GM23338 (cell line): ENCODE measurements around the gene GRN.

Experiments
- CTCF ChIP-seq, 2 experiments: fragments of 200-600 bp in 1 of 2; sonication (generic) in 1 of 2; conservative IDR thresholded peaks; 2 replicates each; pipeline versions ENCODE4 v1.5.1 to v1.6.1; 2016 to 2017; ENCODE audit warnings: antibody characterized with exemption in 2 of 2, low read depth in 2 of 2, mild to moderate bottlenecking in 2 of 2, moderate library complexity in 1 of 2
- EZH2 ChIP-seq: fragments of 200-600 bp; sonication (generic); IDR thresholded peaks from one replicate; pipeline ENCODE4 v1.8.0; 2017; ENCODE audit warnings: antibody characterized with exemption, mild to moderate bottlenecking, low read depth; ENCODE audit not compliant: unreplicated experiment
- POLR2AphosphoS5 ChIP-seq: IDR thresholded peaks from 2 replicates; pipeline ENCODE4 v1.6.1; 2016; ENCODE audit warnings: antibody characterized with exemption, low read depth

DNA sequence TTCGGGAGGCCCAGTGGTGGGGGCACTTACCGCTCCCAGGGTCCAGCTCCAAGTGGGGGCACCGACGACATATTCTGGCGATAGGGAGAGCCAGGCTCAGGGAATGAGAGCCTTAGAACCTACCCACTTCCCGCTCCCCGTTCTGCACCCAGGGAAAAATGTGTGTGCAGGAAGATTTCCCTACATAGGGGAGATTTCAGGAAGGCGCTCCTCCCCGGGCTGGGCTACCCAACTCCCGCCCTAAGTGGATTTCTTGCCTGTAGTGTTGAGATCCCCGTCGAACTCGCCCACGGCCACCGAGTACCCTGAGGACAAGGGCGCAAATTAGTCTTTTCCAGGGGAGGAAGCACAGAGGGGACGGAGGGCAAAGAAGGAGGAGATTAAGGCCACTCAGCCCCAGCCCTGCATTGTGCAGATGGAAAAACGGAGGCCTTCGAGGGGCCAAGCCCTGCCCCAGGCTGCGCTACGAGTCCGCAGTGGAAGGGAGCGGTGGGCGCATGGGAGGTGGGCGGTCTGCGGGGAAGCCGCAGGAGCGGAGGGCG lies 39.2 kb downstream of the GRN start:
- TF ChIP-seq CTCF (conservative IDR thresholded peaks at IDR 0.05; ENCODE audit: low read depth in 2 of 2), result no peak
- no peak for TF ChIP-seq POLR2AphosphoS5
- peak; percentile 28 for TF ChIP-seq EZH2
